C4-2B (cell line): ENCODE measurements around the gene MIEN1.

ENCODE experiments used
- H3K27ac ChIP-seq: fragments of 450-650 bp; 2 replicates; pipeline ENCODE4 v1.5.1; 2017
- CTCF ChIP-seq: fragments of 450-650 bp; conservative IDR thresholded peaks from 2 replicates; pipeline ENCODE4 v1.5.1; 2017; ENCODE audit warnings: mild to moderate bottlenecking
- ZFX ChIP-seq: fragments of 450-650 bp; IDR thresholded peaks from 2 replicates; pipeline ENCODE4 v1.6.1; 2017

The MIEN1 gene

GRCh38 chr17:39703913-39704312 is 26.4 kb downstream of the MIEN1 start:
- TF ChIP-seq CTCF (no peak), ZFX (no peak)
- peak overlapping the region; percentile 96 for H3K27ac ChIP-seq

- peak overlapping the region; percentile 96 for H3K27ac ChIP-seq
- no peak for TF ChIP-seq CTCF
- TF ChIP-seq ZFX = no peak
These were observed 27.1 kb downstream of the MIEN1 start for GRCh38 chr17:39702901-39703893.

- TF ChIP-seq ZFX (no peak), CTCF (no peak)
- peak overlapping the region; percentile 96 for H3K27ac ChIP-seq
These were observed 28.4 kb downstream of the MIEN1 start for GRCh38 chr17:39701784-39702422.

- peak overlapping the region; percentile 96 for H3K27ac ChIP-seq
These were observed 29.1 kb downstream of the MIEN1 start for GRCh38 chr17:39701012-39701783.

GRCh38 chr17:39700148-39700987 is 30.0 kb downstream of the MIEN1 start:
- TF ChIP-seq CTCF = no peak
- TF ChIP-seq ZFX = peak; percentile 61; the same call in 1 of the 2 replicates
- peak overlapping the region; percentile 96 for H3K27ac ChIP-seq

More at GRCh38 chr17:39701012-39701783, 29.1 kb downstream of the MIEN1 start:
- no peak for TF ChIP-seq CTCF
- TF ChIP-seq ZFX = no peak

GRCh38 chr17:39699818-39700147 is 30.5 kb downstream of the MIEN1 start, which contains the start of gene ERBB2:
TSS of gene ERBB2 (plus strand) at chr17:39700064. CDS start at chr17:39700239, 175 bp downstream.
- peak within 1 kb of the TSS; percentile 96 for H3K27ac ChIP-seq
- no peak for TF ChIP-seq CTCF
- TF ChIP-seq ZFX = no peak

GRCh38 chr17:39699157-39699817 is 31.0 kb downstream of the MIEN1 start:
- peak overlapping the region; percentile 96 for H3K27ac ChIP-seq
